HepG2 (cell line): ENCODE data around the gene PIP5K1A. TPM values are rescaled to one million over a fixed set of nuclear protein-coding genes. Genes with fewer than 3 reads are reported as not detected.
A peak's percentile ranks its signal among the peaks of the same experiment; 100 is the strongest.

Source experiments
- FOXP4 ChIP-seq: sonication (generic); formaldehyde crosslinking; IDR thresholded peaks from 2 replicates; pipeline ENCODE4 v1.4.0; 2020; ENCODE audit warnings: missing genetic modification reagents
- HDAC2 ChIP-seq: sonication (generic); formaldehyde crosslinking; IDR thresholded peaks from 2 replicates; pipeline ENCODE4 v1.4.0; 2020; ENCODE audit warnings: missing genetic modification reagents
- HIC2 ChIP-seq: sonication (generic); formaldehyde crosslinking; IDR thresholded peaks from 2 replicates; pipeline ENCODE4 v1.9.0; 2022; ENCODE audit warnings: low read depth, missing genetic modification reagents
- KAT2B ChIP-seq: fragments of 150-350 bp; IDR thresholded peaks from 2 replicates; pipeline ENCODE4 v1.6.1; 2014; ENCODE audit warnings: low read depth, low read length, borderline replicate concordance
- NFIB ChIP-seq: sonication (generic); formaldehyde crosslinking; IDR thresholded peaks from 2 replicates; pipeline ENCODE4 v1.9.0; 2021; ENCODE audit warnings: missing genetic modification reagents, mild to moderate bottlenecking, borderline replicate concordance
- POLR2AphosphoS2 ChIP-seq: IDR thresholded peaks from 2 replicates; pipeline ENCODE4 v1.6.1; 2011; ENCODE audit warnings: low read depth, low read length, improper control_type of control experiment
- PRMT3 ChIP-seq: sonication (generic); formaldehyde crosslinking; IDR thresholded peaks from 2 replicates; pipeline ENCODE4 v1.8.1; 2022; ENCODE audit warnings: low read depth, mild to moderate bottlenecking, moderate library complexity, missing genetic modification reagents, borderline replicate concordance
- PRPF4 ChIP-seq: fragments of 200-400 bp; formaldehyde crosslinking; IDR thresholded peaks from 2 replicates; pipeline ENCODE4 v1.6.1; 2016; ENCODE audit warnings: low read length, low read depth; ENCODE audit not compliant: poor library complexity, severe bottlenecking
- TEAD2 ChIP-seq: sonication (generic); formaldehyde crosslinking; IDR thresholded peaks from 2 replicates; pipeline ENCODE4 v1.9.0; 2021; ENCODE audit warnings: missing genetic modification reagents
- TP53 ChIP-seq: sonication (generic); formaldehyde crosslinking; conservative IDR thresholded peaks from 2 replicates; pipeline ENCODE4 v1.4.0; 2020; ENCODE audit warnings: missing genetic modification reagents
- UBTF ChIP-seq: sonication (generic); formaldehyde crosslinking; IDR thresholded peaks from 2 replicates; pipeline ENCODE4 v1.4.0; 2020; ENCODE audit warnings: mild to moderate bottlenecking, missing genetic modification reagents
- ZBTB21 ChIP-seq: sonication (generic); formaldehyde crosslinking; IDR thresholded peaks from 2 replicates; pipeline ENCODE4 v1.4.0; 2020; ENCODE audit warnings: missing genetic modification reagents
- ZBTB39 ChIP-seq: sonication (generic); formaldehyde crosslinking; IDR thresholded peaks from 2 replicates; pipeline ENCODE4 v1.5.0; 2020; ENCODE audit warnings: missing genetic modification reagents
- ZNF460 ChIP-seq: sonication (generic); formaldehyde crosslinking; IDR thresholded peaks from 2 replicates; pipeline ENCODE4 v1.5.1; 2020; ENCODE audit warnings: missing genetic modification reagents, mild to moderate bottlenecking, borderline replicate concordance
- ZNF772 ChIP-seq: sonication (generic); formaldehyde crosslinking; IDR thresholded peaks from 2 replicates; pipeline ENCODE4 v1.5.0; 2020; ENCODE audit warnings: mild to moderate bottlenecking, missing genetic modification reagents
- ZNF790 ChIP-seq: sonication (generic); formaldehyde crosslinking; IDR thresholded peaks from 2 replicates; pipeline ENCODE4 v1.8.0; 2022; ENCODE audit warnings: missing genetic modification reagents, mild to moderate bottlenecking, borderline replicate concordance
- ZSCAN21 ChIP-seq: sonication (generic); formaldehyde crosslinking; IDR thresholded peaks from 2 replicates; pipeline ENCODE4 v1.8.0; 2022; ENCODE audit warnings: mild to moderate bottlenecking, missing genetic modification reagents, moderate library complexity, borderline replicate concordance
- polyA plus RNA-seq, 8 experiments: library from polyadenylated mRNA; depleted of rRNA in 3 of 8; stranded (reverse) in 7 of 8; unstranded in 1 of 8; fragments of >200 nt; fragmentation: Illumina TruSeq in 4 of 8; extraction: Trizol in 4 of 8; gene quantifications; 2 replicates each; pipeline versions ENCODE4 v1.2.1 to v1.2.3, GENCODE V29; 2011 to 2016; ENCODE audit warnings: low read depth in 4 of 8, missing spikeins in 1 of 8, mixed read lengths in 1 of 8; ENCODE audit not compliant: insufficient read depth in 1 of 8
- total RNA-seq, 5 experiments: library from RNA; depleted of rRNA; stranded (reverse); fragments of >200 nt; fragmentation: Illumina TruSeq; extraction: Trizol; gene quantifications; 2 replicates each; pipeline ENCODE4 v1.2.3, GENCODE V29; 2016; ENCODE audit warnings: low read depth in 1 of 5

The PIP5K1A gene
- total and polyA plus RNA-seq, 2 of the 13 experiments (the other 11 are each of a cell fraction or from before 2014, with no cell fraction given), result 45.3 to 65.1 TPM

- TF ChIP-seq ZBTB39 (CRISPR knock-in tag) (no peak), UBTF (CRISPR knock-in tag) (peak; percentile 43), HIC2 (no peak), ZBTB21 (CRISPR knock-in tag) (no peak), ZNF790 (peak; percentile 93; the same call in 1 of the 2 replicates), POLR2AphosphoS2 (no peak), TP53 (CRISPR knock-in tag) (peak; percentile 58; the same call in 1 of the 2 replicates), FOXP4 (CRISPR knock-in tag) (no peak; the same call in 1 of the 2 replicates), HDAC2 (peak; percentile 88), ZNF460 (CRISPR knock-in tag) (no peak), NFIB (no peak), ZSCAN21 (CRISPR knock-in tag) (peak; percentile 67; the same call in 1 of the 2 replicates), ZNF772 (CRISPR knock-in tag) (peak; percentile 18; the same call in 1 of the 2 replicates), PRMT3 (CRISPR knock-in tag) (no peak), TEAD2 (no peak), KAT2B (no peak), PRPF4 (no peak)
These were observed at the start of gene PIP5K1A (continued) for GRCh38 chr1:151198254-151199127.
